Measurements from ENCODE around the gene AGPAT2. TPM values are rescaled to one million over a fixed set of nuclear protein-coding genes. Genes with fewer than 3 reads are reported as not detected.

AGPAT2 gene
- total RNA-seq, 1 donor = 29.0 TPM

GRCh38 chr9:136666372-136667213 lies 20.7 kb downstream of the AGPAT2 start:
- no peak for DNase-seq (ENCODE audit: low read depth)
- no peak for TF ChIP-seq CTCF (IDR thresholded peaks at IDR 0.05; ENCODE audit: insufficient read depth, low read length)
- H3K4me3 ChIP-seq (ENCODE audit: low read depth, low read length) = no peak overlapping the region

- H3K4me3 ChIP-seq (ENCODE audit: low read depth, low read length) = peak overlapping the region; percentile 55
- DNase-seq (ENCODE audit: low read depth) = no peak
- TF ChIP-seq CTCF (IDR thresholded peaks at IDR 0.05; ENCODE audit: insufficient read depth, low read length) = peak; percentile 7
Observed at GRCh38 chr9:136665704-136666371, 21.4 kb downstream of the AGPAT2 start.

GRCh38 chr9:136665111-136665703 lies 22.1 kb downstream of the AGPAT2 start:
- no peak for DNase-seq (ENCODE audit: low read depth)
- H3K4me3 ChIP-seq (ENCODE audit: low read depth, low read length) = peak overlapping the region; percentile 55
- TF ChIP-seq CTCF (IDR thresholded peaks at IDR 0.05; ENCODE audit: insufficient read depth, low read length) = peak; percentile 6

- no peak for TF ChIP-seq CTCF (IDR thresholded peaks at IDR 0.05; ENCODE audit: insufficient read depth, low read length)
- DNase-seq (ENCODE audit: low read depth) = no peak
- H3K4me3 ChIP-seq (ENCODE audit: low read depth, low read length) = no peak overlapping the region
Observed at GRCh38 chr9:136664000-136664915, 23.0 kb downstream of the AGPAT2 start.

GRCh38 chr9:136662656-136663581 lies 24.3 kb downstream of the AGPAT2 start, which contains the start of gene EGFL7:
TSS of gene EGFL7 (plus strand) at chr9:136662916. CDS start at chr9:136668283, 5,367 bp downstream.
- TF ChIP-seq CTCF (IDR thresholded peaks at IDR 0.05; ENCODE audit: insufficient read depth, low read length) = no peak
- no peak within 1 kb of the TSS for H3K4me3 ChIP-seq (ENCODE audit: low read depth, low read length)
- DNase-seq (ENCODE audit: low read depth) = no peak

All from fibroblast of the aortic adventitia (primary cell).